Astrocyte (in vitro differentiated cells and primary cell): ENCODE data around the gene LTB4R. TPM values are rescaled to one million over a fixed set of nuclear protein-coding genes. Genes with fewer than 3 reads are reported as not detected.

Experiments used
- DNase-seq: peaks from one replicate; pipeline ENCODE4 v3.0.0-alpha.2; 2010; ENCODE audit warnings: low read depth
- FAIRE-seq: peaks from 2 replicates; lab custom pipeline; 2011; peaks lifted over from hg19 to GRCh38; lab: Jason Lieb, UNC
- H2AFZ ChIP-seq: 2 replicates; pipeline ENCODE4 v1.6.0; 2012; ENCODE audit warnings: low read depth, low read length, inconsistent platforms
- H3K27ac ChIP-seq: 2 replicates; pipeline ENCODE4 v1.5.1; 2011; ENCODE audit warnings: low read depth, low read length, inconsistent platforms
- H3K27me3 ChIP-seq: 2 replicates; pipeline ENCODE4 v1.6.0; 2011; ENCODE audit warnings: low read length, inconsistent platforms; ENCODE audit not compliant: insufficient read depth
- H3K36me3 ChIP-seq: 2 replicates; pipeline ENCODE4 v1.5.1; 2011; ENCODE audit warnings: low read length, inconsistent platforms; ENCODE audit not compliant: insufficient read depth
- H3K4me1 ChIP-seq: 2 replicates; pipeline ENCODE4 v1.5.1; 2011; ENCODE audit warnings: low read length, inconsistent platforms; ENCODE audit not compliant: insufficient read depth
- H3K4me2 ChIP-seq: 2 replicates; pipeline ENCODE4 v1.6.0; 2012; ENCODE audit warnings: low read length, inconsistent platforms
- H3K4me3 ChIP-seq: 2 replicates; pipeline ENCODE4 v1.5.1; 2011; ENCODE audit warnings: low read depth, mild to moderate bottlenecking, low read length, inconsistent platforms; ENCODE audit not compliant: insufficient read depth
- H3K79me2 ChIP-seq: 2 replicates; pipeline ENCODE4 v1.6.0; 2012; ENCODE audit warnings: mild to moderate bottlenecking, low read length, inconsistent platforms; ENCODE audit not compliant: insufficient read depth
- H3K9ac ChIP-seq: 2 replicates; pipeline ENCODE4 v1.6.0; 2012; ENCODE audit warnings: mild to moderate bottlenecking, low read length, inconsistent platforms
- H3K9me3 ChIP-seq: 2 replicates; pipeline ENCODE4 v1.5.1; 2012; ENCODE audit warnings: low read depth, mild to moderate bottlenecking, low read length, inconsistent platforms; ENCODE audit not compliant: insufficient read depth
- H4K20me1 ChIP-seq: 2 replicates; pipeline ENCODE4 v1.6.0; 2012; ENCODE audit warnings: low read length, inconsistent platforms; ENCODE audit not compliant: insufficient read depth
- H3K27ac Mint-ChIP-seq: one replicate; pipeline ENCODE4 v1.8.0; 2021; ENCODE audit warnings: mild to moderate bottlenecking, mixed read lengths; ENCODE audit not compliant: unreplicated experiment
- H3K27me3 Mint-ChIP-seq: one replicate; pipeline ENCODE4 v1.8.0; 2021; ENCODE audit warnings: low read depth, mixed read lengths; ENCODE audit not compliant: unreplicated experiment
- H3K36me3 Mint-ChIP-seq: one replicate; pipeline ENCODE4 v1.8.0; 2021; ENCODE audit warnings: low read depth, mixed read lengths; ENCODE audit not compliant: unreplicated experiment
- H3K4me1 Mint-ChIP-seq: one replicate; pipeline ENCODE4 v1.8.0; 2021; ENCODE audit warnings: low read depth, mixed read lengths; ENCODE audit not compliant: unreplicated experiment
- H3K4me3 Mint-ChIP-seq: one replicate; pipeline ENCODE4 v1.8.0; 2021; ENCODE audit warnings: mild to moderate bottlenecking, moderate library complexity, mixed read lengths; ENCODE audit not compliant: unreplicated experiment
- H3K9me3 Mint-ChIP-seq: one replicate; pipeline ENCODE4 v1.8.0; 2021; ENCODE audit warnings: mild to moderate bottlenecking, mixed read lengths; ENCODE audit not compliant: unreplicated experiment
- CTCF ChIP-seq: IDR thresholded peaks from 2 replicates; pipeline ENCODE4 v1.5.1; 2011; ENCODE audit warnings: low read depth, mild to moderate bottlenecking, inconsistent platforms, low read length, moderate library complexity; ENCODE audit not compliant: insufficient read depth
- EZH2 ChIP-seq: IDR thresholded peaks from 2 replicates; pipeline ENCODE4 v1.6.1; 2012; ENCODE audit warnings: mild to moderate bottlenecking, low read length, inconsistent platforms; ENCODE audit not compliant: insufficient read depth
- total RNA-seq: library from RNA; stranded (reverse); gene quantifications from 2 replicates; pipeline ENCODE4 v1.2.1, GENCODE V29; 2021

The LTB4R gene
- total RNA-seq, 1 donor from 2014 or later = 5.5 TPM

GRCh38 chr14:24322672-24323071 lies 11.4 kb downstream of the LTB4R start:
- Histone ChIP-seq H3K79me2 (no peaks in the 10 kb centered on the region), H3K4me2 (no peak overlapping the region), H3K9ac (no peak overlapping the region), H3K4me1 (no peaks in the 10 kb centered on the region), H4K20me1 (no peaks in the 10 kb centered on the region), H3K27ac (no peak overlapping the region), H3K9me3 (no peaks in the 10 kb centered on the region), H3K27me3 (peaks cover 31% of the 10 kb centered on the region), H3K4me3 (no peak overlapping the region), H3K36me3 (no peaks in the 10 kb centered on the region), H2AFZ (no peak overlapping the region)
- DNase-seq (no peak), FAIRE-seq (no peak)
- H3K4me1 Mint-ChIP-seq = peaks cover 3% of the 10 kb centered on the region
- TF ChIP-seq EZH2 (no peak), CTCF (no peak)
- H3K27ac Mint-ChIP-seq = no peak overlapping the region
- no peaks in the 10 kb centered on the region for H3K9me3 Mint-ChIP-seq
- H3K36me3 Mint-ChIP-seq = no peaks in the 10 kb centered on the region
- no peak overlapping the region for H3K4me3 Mint-ChIP-seq
- H3K27me3 Mint-ChIP-seq = peaks cover 43% of the 10 kb centered on the region

GRCh38 chr14:24323341-24323740 lies 12.0 kb downstream of the LTB4R start:
- no peak overlapping the region for H3K27ac ChIP-seq
- H2AFZ ChIP-seq = no peak overlapping the region
- no peak overlapping the region for H3K9ac ChIP-seq
- H3K27me3 ChIP-seq = peaks cover 31% of the 10 kb centered on the region
- no peaks in the 10 kb centered on the region for H3K9me3 ChIP-seq
- H3K4me1 ChIP-seq = no peaks in the 10 kb centered on the region
- H3K4me3 ChIP-seq = no peak overlapping the region
- Mint-ChIP-seq H3K27me3 (peaks cover 39% of the 10 kb centered on the region), H3K9me3 (no peaks in the 10 kb centered on the region), H3K27ac (no peak overlapping the region), H3K4me3 (no peak overlapping the region), H3K4me1 (peaks cover 3% of the 10 kb centered on the region), H3K36me3 (no peaks in the 10 kb centered on the region)
- DNase-seq (no peak), FAIRE-seq (no peak)
- no peaks in the 10 kb centered on the region for H4K20me1 ChIP-seq
- H3K79me2 ChIP-seq = no peaks in the 10 kb centered on the region
- TF ChIP-seq CTCF (no peak), EZH2 (no peak)
- no peaks in the 10 kb centered on the region for H3K36me3 ChIP-seq
- H3K4me2 ChIP-seq = no peak overlapping the region

- no peak for TF ChIP-seq CTCF
- H4K20me1 ChIP-seq = no peaks in the 10 kb centered on the region
- H3K9ac ChIP-seq = no peak overlapping the region
- Mint-ChIP-seq H3K9me3 (no peaks in the 10 kb centered on the region), H3K27ac (no peak overlapping the region), H3K36me3 (no peaks in the 10 kb centered on the region), H3K4me3 (no peak overlapping the region), H3K27me3 (peaks cover 45% of the 10 kb centered on the region), H3K4me1 (peaks cover 3% of the 10 kb centered on the region)
- no peak overlapping the region for H3K4me3 ChIP-seq
- H3K27me3 ChIP-seq = peaks cover 30% of the 10 kb centered on the region
- no peak overlapping the region for H3K27ac ChIP-seq
- no peak overlapping the region for H2AFZ ChIP-seq
- H3K9me3 ChIP-seq = no peaks in the 10 kb centered on the region
- no peak for FAIRE-seq
- no peaks in the 10 kb centered on the region for H3K4me1 ChIP-seq
- DNase-seq = no peak
- no peaks in the 10 kb centered on the region for H3K36me3 ChIP-seq
- no peaks in the 10 kb centered on the region for H3K79me2 ChIP-seq
- no peak overlapping the region for H3K4me2 ChIP-seq
Observed at GRCh38 chr14:24324024-24324423, 12.7 kb downstream of the LTB4R start.
